NK-92 (cell line): ENCODE measurements around the gene WIPF3.
"Not testable (repeated sequence)": the region's sequence is repeated elsewhere in the genome, so short reads cannot be mapped to it uniquely, and the experiment has no call there.

Source experiments
- DNase-seq: peaks from one replicate; lab custom pipeline; 2025; ENCODE audit not compliant: unreplicated experiment; lab: John Stamatoyannopoulos, UW

The WIPF3 gene

DNA sequence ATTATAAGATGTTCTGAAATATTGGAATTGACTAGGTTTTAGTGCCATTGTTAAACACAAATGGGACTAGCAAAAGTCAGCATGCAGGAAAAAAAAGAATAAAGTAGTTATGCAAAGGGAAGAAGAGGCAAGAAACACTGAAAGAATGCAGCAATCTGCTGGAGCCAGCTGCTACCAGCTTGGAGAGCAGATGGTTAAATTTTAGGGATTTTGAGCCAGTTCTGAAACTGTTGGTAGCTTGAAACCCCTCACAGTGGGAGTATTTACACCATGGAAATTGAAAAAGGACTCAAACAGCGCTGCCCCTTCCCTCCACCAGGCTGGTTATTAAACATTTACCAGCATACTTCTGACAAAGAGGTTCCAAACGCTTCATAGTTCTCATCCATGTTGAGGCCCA, 142.3 kb downstream of the WIPF3 start:
- DNase-seq: no peak

- no peak for DNase-seq
These were observed 144.2 kb downstream of the WIPF3 start for GRCh38 chr7:29950480-29950879.

DNA sequence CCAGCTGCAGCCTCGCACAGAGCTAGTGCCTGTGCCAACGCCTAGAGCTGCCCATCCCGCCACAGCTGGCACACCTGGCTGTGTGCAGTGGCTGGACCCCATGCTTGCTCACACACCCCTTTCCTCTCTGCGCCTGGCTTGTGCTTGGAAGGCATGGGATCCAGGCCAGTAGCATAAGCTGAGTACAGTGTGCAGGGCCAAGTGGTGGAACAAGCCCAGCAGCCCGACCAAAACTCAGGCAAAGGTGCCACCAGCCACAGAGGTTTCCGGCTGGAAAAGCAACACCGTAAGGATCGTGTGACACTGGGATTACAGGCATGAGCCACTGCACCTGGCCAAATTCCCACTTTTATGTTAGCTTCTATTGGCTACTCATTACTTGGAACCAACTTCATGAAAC, 144.9 kb downstream of the WIPF3 start:
- DNase-seq: no peak

- no peak for DNase-seq
These were observed 147.5 kb downstream of the WIPF3 start for GRCh38 chr7:29953726-29954347.

- DNase-seq: no peak
These were observed 148.9 kb downstream of the WIPF3 start for GRCh38 chr7:29955075-29955792.

DNA sequence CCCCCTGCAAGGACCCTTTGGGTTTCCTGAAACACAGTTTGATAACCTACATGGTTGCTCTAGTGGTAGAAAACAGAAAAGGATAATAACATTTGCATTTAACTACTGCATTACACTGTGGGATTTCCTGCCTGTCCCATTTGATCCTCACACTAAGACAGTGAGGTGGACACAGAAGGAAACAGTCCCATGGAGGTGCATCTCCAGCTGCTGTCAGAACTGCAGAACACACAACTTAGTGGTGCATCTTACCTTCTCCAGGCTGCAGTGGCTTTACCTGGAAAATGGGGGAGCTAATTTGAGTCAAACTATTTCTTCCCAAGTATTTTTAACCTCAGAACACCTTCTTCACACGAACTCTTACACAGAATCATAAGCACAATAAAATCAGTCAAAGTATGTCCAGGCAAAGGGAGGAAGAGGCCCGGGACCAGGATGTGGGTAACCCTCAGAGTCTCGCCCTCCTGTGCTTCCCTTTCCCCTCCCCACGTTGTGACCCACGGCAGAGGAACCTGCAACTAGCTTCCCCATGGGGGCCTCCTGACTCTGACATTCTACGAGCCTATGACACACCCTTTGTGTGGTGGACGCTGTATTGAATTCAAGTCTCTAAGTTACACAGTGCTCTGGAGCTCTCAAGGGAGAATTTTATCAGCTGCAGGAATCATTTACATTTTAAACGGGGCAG, 149.6 kb downstream of the WIPF3 start:
- no peak for DNase-seq

DNA sequence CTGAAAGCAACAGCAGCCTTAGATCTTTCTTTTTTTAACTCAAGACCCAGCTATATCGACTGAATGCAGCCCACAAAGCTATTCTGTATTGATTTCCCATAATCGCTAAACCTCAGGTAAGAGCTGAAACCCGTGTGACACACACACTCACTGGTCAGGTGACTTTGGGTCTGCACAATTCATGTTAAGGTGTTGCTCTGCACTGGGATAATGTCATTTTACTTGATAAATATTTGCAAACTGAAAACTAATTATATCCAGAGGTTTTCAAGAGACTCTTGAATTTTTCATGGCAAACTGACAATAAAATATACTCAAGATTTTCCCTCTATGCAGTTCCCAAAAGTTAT, 150.2 kb downstream of the WIPF3 start:
- DNase-seq: no peak

DNA sequence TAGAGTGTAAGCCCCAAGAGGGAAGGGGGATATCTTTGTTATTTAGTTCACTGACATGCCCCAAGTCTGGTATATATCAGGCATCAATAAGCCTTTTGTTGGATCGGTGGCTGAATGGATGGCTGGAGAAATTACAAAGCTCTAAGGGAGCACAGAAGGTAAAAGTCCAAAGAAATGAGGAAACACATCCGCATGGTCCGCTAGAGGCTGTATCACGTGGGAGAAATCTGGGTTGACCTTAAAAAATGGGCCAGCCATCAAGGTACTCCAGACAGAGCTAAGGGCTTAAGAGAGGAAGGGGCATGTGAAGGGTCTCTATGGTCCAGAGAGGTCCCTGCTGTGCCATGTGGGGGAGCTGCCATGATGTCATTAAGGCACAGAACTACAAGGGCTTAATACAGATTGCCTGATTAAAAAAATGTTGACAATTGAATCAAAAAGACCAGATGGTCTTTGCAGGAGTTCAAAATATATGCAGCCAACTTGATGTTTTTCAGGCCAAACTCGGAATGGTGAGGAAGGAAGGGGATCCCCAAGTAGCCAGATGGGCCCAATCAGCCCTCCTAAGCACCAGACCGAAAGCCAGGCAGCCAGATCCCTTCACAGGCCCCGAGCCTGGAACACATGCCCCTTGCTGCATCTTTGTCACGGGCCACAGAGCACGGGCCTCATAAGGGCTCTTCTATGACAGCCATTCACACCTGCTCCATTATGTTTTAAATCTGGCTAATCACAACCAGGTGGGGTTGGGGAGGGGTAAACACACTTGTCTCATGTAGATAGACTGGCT, 151.4 kb downstream of the WIPF3 start:
- DNase-seq: no peak

- DNase-seq: no peak
These were observed 152.5 kb downstream of the WIPF3 start for GRCh38 chr7:29958667-29959358.

DNA sequence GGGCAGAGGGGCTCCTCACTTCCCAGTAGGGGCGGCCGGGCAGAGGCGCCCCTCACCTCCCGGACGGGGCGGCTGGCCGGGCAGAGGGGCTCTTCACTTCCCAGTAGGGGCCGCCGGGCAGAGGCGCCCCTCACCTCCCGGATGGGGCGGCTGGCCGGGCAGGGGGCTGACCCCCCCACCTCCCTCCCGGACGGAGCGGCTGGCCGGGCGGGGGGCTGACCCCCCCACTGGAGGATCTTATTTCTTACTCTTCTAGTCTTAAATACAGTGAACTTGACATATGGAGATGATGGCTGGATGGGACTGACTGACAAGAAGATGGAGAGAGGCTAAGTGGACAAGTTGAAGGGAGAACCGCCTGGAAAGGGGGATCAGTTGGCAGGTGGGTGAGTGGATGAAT, 155.3 kb downstream of the WIPF3 start:
- DNase-seq: not testable (repeated sequence)

DNA sequence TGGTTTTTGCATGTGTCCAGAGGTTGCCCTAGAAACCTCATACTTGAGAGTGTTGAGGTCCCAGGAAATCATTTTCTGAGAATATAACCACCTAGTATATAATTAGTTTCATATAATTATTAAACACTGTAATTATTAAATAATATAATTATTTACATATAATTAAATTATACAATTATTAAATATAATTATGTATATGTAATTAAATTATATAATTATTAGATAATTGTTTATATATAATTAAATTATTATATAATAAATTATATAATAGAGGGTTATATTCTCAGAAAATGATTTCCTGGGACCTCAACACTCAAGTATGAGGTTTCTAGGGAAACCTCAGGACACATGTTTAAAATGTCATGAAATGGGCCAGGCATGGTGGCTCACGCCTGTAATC, 155.7 kb downstream of the WIPF3 start:
- DNase-seq: no peak

- no peak for DNase-seq
These were observed 158.7 kb downstream of the WIPF3 start for GRCh38 chr7:29965030-29965429.
